Natural killer cell (primary cell): ENCODE measurements around the gene ZNF521. TPM values are rescaled to one million over a fixed set of nuclear protein-coding genes. Genes with fewer than 3 reads are reported as not detected.

ENCODE experiments used
- ATAC-seq, 3 donors: fragments of 150-1000 bp in 2 of 3; fragments of 200-7000 bp in 1 of 3; cut with Tn5 transposase; 1 replicate in 1 of 3; 2 replicates in 2 of 3; pipeline ENCODE4 v1.10.0; 2021; ENCODE audit warnings: mild to moderate bottlenecking in 2 of 3, moderate library complexity in 2 of 3
- DNase-seq, 2 donors: peaks; one replicate each; pipeline versions ENCODE4 v3.0.0 to v3.0.0-alpha.2; 2013 to 2021; ENCODE audit warnings: mixed read lengths in 1 of 2
- H3K27ac ChIP-seq: one replicate; pipeline ENCODE4 v1.5.1; 2013; ENCODE audit warnings: mild to moderate bottlenecking, low read length
- H3K27me3 ChIP-seq: one replicate; pipeline ENCODE4 v1.6.1; 2013; ENCODE audit warnings: low read length; ENCODE audit not compliant: control insufficient read depth, insufficient read depth
- H3K36me3 ChIP-seq: one replicate; pipeline ENCODE4 v1.6.1; 2013; ENCODE audit warnings: low read length; ENCODE audit not compliant: control insufficient read depth, insufficient read depth
- H3K4me1 ChIP-seq: one replicate; pipeline ENCODE4 v1.6.1; 2013; ENCODE audit warnings: low read length; ENCODE audit not compliant: control insufficient read depth, insufficient read depth
- H3K4me3 ChIP-seq: one replicate; pipeline ENCODE4 v1.5.1; 2013; ENCODE audit warnings: low read length
- H3K9me3 ChIP-seq: one replicate; pipeline ENCODE4 v1.6.1; 2013; ENCODE audit warnings: low read length; ENCODE audit not compliant: control insufficient read depth, insufficient read depth
- H3K27ac Mint-ChIP-seq, 2 donors: one replicate each; pipeline ENCODE4 v1.8.0; 2022; ENCODE audit warnings: mild to moderate bottlenecking in 2 of 2, mixed read lengths in 2 of 2, moderate library complexity in 1 of 2
- H3K27me3 Mint-ChIP-seq, 2 donors: one replicate each; pipeline ENCODE4 v1.8.0; 2022; ENCODE audit warnings: low read depth in 2 of 2, mixed read lengths in 2 of 2
- H3K36me3 Mint-ChIP-seq: one replicate; pipeline ENCODE4 v1.8.0; 2022; ENCODE audit warnings: mixed read lengths
- H3K4me1 Mint-ChIP-seq, 2 donors: one replicate each; pipeline ENCODE4 v1.8.0; 2022; ENCODE audit warnings: mixed read lengths in 2 of 2
- H3K4me3 Mint-ChIP-seq: one replicate; pipeline ENCODE4 v1.8.0; 2022; ENCODE audit warnings: mild to moderate bottlenecking, moderate library complexity, mixed read lengths
- H3K9me3 Mint-ChIP-seq, 2 donors: one replicate each; pipeline ENCODE4 v1.8.0; 2022; ENCODE audit warnings: mixed read lengths in 2 of 2
- WGBS: methylation state at CpG from one replicate; pipeline ENCODE4 v1.1.7; 2013; ENCODE audit warnings: missing lambda C conversion rate; ENCODE audit not compliant: insufficient coverage; 5-methylcytosine and 5-hydroxymethylcytosine counted together
- intact Hi-C: fragments of 100-400 bp; cut with micrococcal nuclease; formaldehyde crosslinking; loops from one replicate; pipeline ENCODE4 v1.14.2; 2022
- total RNA-seq, 4 donors: library from RNA; stranded (reverse); fragments of 120-200 nt in 1 of 4; gene quantifications; one replicate each; pipeline versions ENCODE4 v1.2.3 to v1.2.4, GENCODE V29; 2013 to 2022
- TF ChIP-seq, protein P1 (sequence below): fragments of 200-600 bp; IDR thresholded peaks from one replicate; pipeline ENCODE4 v1.8.0; 2022; ENCODE audit warnings: antibody characterized with exemption

ZNF521 gene
- total RNA-seq, 3 donors from 2014 or later (not counting 1 experiment from before 2014, with no cell fraction given) = 0.19 to 3.5 (median 0.54) TPM

DNA sequence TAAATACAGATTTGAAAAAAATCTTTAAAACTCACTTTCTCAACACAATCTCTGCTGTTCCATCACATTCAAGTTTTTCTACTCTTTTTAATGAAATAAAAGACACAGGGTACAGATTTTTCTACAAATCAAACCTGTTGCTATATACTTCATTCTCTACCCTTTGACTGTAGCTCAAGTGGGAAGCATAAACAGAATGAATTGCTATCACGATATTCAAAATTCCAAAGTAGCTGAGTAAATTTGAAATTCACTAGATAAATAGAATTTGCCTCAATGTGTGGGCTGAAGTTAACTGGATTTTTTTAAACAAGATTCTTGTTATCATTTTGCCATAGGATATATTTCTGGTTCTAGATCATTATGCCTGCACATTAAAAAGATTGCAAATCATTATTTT lies 185.9 kb downstream of the ZNF521 start:
- Mint-ChIP-seq H3K4me1 (peaks cover 35 to 36% of the 10 kb centered on the region in 2 donors), H3K27ac (peak overlapping the region; percentile 87 to 88), H3K4me3 (peak overlapping the region; percentile 96), H3K27me3 (no peaks in the 10 kb centered on the region), H3K9me3 (no peaks in the 10 kb centered on the region), H3K36me3 (no peaks in the 10 kb centered on the region)
- TF ChIP-seq, protein P1, sequence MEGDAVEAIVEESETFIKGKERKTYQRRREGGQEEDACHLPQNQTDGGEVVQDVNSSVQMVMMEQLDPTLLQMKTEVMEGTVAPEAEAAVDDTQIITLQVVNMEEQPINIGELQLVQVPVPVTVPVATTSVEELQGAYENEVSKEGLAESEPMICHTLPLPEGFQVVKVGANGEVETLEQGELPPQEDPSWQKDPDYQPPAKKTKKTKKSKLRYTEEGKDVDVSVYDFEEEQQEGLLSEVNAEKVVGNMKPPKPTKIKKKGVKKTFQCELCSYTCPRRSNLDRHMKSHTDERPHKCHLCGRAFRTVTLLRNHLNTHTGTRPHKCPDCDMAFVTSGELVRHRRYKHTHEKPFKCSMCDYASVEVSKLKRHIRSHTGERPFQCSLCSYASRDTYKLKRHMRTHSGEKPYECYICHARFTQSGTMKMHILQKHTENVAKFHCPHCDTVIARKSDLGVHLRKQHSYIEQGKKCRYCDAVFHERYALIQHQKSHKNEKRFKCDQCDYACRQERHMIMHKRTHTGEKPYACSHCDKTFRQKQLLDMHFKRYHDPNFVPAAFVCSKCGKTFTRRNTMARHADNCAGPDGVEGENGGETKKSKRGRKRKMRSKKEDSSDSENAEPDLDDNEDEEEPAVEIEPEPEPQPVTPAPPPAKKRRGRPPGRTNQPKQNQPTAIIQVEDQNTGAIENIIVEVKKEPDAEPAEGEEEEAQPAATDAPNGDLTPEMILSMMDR = no peak
- WGBS = 100% methylated on average over 1 of the region's 1 CpG
- peaks cover 16% of the 10 kb centered on the region for H3K4me1 ChIP-seq
- no peaks in the 10 kb centered on the region for H3K27me3 ChIP-seq
- H3K36me3 ChIP-seq = no peaks in the 10 kb centered on the region
- ATAC-seq (no peak), DNase-seq (no peak)
- H3K4me3 ChIP-seq = no peak overlapping the region
- H3K9me3 ChIP-seq = no peaks in the 10 kb centered on the region
- intact Hi-C loops = no loop called here
- H3K27ac ChIP-seq = peak overlapping the region; percentile 36

- H3K9me3 Mint-ChIP-seq = no peaks in the 10 kb centered on the region
- Histone ChIP-seq H3K36me3 (no peaks in the 10 kb centered on the region), H3K4me3 (peak overlapping the region; percentile 36), H3K27me3 (no peaks in the 10 kb centered on the region), H3K27ac (peak overlapping the region; percentile 59), H3K4me1 (peaks cover 16% of the 10 kb centered on the region), H3K9me3 (no peaks in the 10 kb centered on the region)
- H3K36me3 Mint-ChIP-seq = no peaks in the 10 kb centered on the region
- 8% methylated on average over 10 of the region's 10 CpGs for WGBS
- peak; percentile 63 to 78 (median 70) for ATAC-seq
- intact Hi-C loops = no loop called here
- peak in 1 of 2 donors; percentile 4 for DNase-seq
- no peaks in the 10 kb centered on the region for H3K27me3 Mint-ChIP-seq
- H3K4me3 Mint-ChIP-seq = peak overlapping the region; percentile 96
- TF ChIP-seq, protein P1 = no peak
- peaks cover 35 to 36% of the 10 kb centered on the region in 2 donors for H3K4me1 Mint-ChIP-seq
- H3K27ac Mint-ChIP-seq = peak overlapping the region; percentile 87 to 88
Measured at GRCh38 chr18:25164848-25165811, 186.8 kb downstream of the ZNF521 start.

DNA sequence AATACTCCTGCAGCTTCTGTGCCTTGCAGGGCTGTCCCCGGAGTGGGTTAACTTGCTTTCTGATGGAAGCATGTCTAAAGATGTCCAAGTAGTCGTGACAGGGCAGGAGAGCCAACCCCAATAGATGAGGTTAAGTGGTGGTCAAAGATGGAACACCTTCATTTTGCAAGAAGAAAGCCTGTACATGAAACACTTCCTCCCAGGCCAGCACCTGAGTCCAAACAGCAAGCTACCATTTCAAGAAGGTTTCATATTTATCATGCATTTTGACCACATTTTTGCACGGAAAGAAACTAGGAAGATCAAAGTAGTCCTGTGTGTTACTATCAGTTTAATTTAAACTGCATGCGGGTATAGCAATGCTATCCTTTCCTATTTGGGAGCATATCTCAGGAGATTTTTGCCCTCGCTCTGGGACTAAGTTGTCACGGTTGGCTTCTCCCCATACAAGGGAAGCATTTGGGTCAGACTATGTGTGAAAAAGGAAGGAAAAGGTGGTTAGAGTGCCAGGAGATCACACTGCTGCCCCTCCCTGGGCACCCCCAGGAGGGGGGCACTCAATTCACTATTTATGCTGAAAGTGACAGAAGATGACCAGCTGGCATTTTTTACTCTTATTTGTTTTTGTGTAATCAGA lies 187.6 kb downstream of the ZNF521 start:
- H3K4me3 ChIP-seq = peak overlapping the region; percentile 36
- peaks cover 35 to 36% of the 10 kb centered on the region in 2 donors for H3K4me1 Mint-ChIP-seq
- H3K27me3 Mint-ChIP-seq = no peaks in the 10 kb centered on the region
- peak overlapping the region; percentile 87 to 88 for H3K27ac Mint-ChIP-seq
- peak overlapping the region; percentile 96 for H3K4me3 Mint-ChIP-seq
- peaks cover 16% of the 10 kb centered on the region for H3K4me1 ChIP-seq
- TF ChIP-seq, protein P1 = no peak
- intact Hi-C loops = no loop called here
- no peaks in the 10 kb centered on the region for H3K27me3 ChIP-seq
- H3K27ac ChIP-seq = peak overlapping the region; percentile 59
- H3K36me3 ChIP-seq = no peaks in the 10 kb centered on the region
- DNase-seq = peak in 1 of 2 donors; percentile 2
- peak; percentile 30 to 51 (median 36) for ATAC-seq
- WGBS = 15% methylated on average over 6 of the region's 6 CpGs
- no peaks in the 10 kb centered on the region for H3K9me3 Mint-ChIP-seq
- H3K9me3 ChIP-seq = no peaks in the 10 kb centered on the region
- H3K36me3 Mint-ChIP-seq = no peaks in the 10 kb centered on the region
